Adrenal gland (tissue), 5 donors: Measurements from ENCODE around the gene CAMK2D.

Experiments
- CTCF ChIP-seq, 6 experiments: fragments of 450-650 bp in 4 of 6; fragments of 200-600 bp in 2 of 6; sonication (generic) in 1 of 6; IDR thresholded peaks; 1 replicate in 5 of 6; 2 replicates in 1 of 6; pipeline versions ENCODE4 v1.5.1 to v1.8.0; 2016 to 2021; ENCODE audit warnings: antibody characterized with exemption in 6 of 6, mild to moderate bottlenecking in 2 of 6, moderate library complexity in 1 of 6
- POLR2A ChIP-seq, 2 donors: fragments of 450-650 bp; IDR thresholded peaks; one replicate each; pipeline ENCODE4 v1.6.1; 2017; ENCODE audit warnings: antibody characterized with exemption in 2 of 2, mild to moderate bottlenecking in 2 of 2, moderate library complexity in 1 of 2
- donor health status: DM: no; HTN: no; CAD: no.

DNA sequence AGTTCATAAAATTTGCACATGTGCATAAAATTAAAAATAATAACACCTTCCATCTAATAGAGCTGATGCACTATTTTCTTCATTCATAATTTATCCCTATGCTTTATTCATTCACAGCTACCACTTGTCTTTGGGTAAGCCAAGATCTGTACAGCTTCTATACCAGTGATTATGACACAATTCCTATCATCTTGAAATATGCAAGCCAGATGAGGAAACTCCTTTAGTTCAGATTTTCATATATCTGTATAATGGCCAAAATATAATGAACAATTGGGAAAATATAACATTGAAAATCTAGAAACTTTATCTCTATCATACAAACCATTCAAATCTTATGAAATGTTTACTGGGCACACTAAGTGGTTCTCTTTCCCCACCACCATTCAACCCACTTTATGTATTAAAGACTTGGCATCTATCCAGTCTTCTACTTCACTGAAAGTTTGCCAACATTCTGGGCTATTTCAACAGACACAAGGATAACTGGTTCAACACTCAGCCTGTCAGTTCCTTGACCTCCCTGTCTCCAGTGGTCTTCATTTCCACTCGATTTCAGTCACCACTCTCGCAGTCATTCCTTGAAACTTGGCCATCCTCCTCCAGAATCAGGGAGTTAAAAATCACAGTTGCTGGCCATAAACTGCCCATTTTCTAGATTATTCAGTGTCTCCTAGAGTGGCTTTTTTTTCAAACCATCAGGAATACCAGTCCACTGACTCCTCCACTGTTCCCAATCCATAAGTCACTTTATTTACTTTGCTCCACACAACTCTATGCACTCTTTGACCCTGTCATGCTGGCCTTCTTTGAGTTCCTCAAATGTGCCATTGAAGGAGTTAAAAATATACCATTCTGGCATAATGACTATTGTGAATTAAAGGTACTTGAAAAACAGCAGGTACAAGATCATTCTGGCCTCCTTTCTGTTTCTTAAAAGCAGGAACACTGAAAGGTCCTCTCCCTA is 85.5 kb downstream of the CAMK2D start:
- no peak for TF ChIP-seq POLR2A (IDR thresholded peaks at IDR 0.05)
- TF ChIP-seq CTCF (IDR thresholded peaks at IDR 0.05): no peak
